Stomach (tissue), 4 donors: ENCODE results near the gene HS6ST3.

Experiments
- EP300 ChIP-seq: sonication (generic); formaldehyde crosslinking; IDR thresholded peaks from one replicate; pipeline ENCODE4 v1.6.1; 2017; ENCODE audit warnings: antibody characterized with exemption
- POLR2A ChIP-seq, 4 donors: fragments of 450-650 bp; IDR thresholded peaks; one replicate each; pipeline ENCODE4 v1.6.1; 2016; ENCODE audit warnings: antibody characterized with exemption in 4 of 4, control low read depth in 2 of 4, mild to moderate bottlenecking in 1 of 4, moderate library complexity in 1 of 4
- POLR2AphosphoS5 ChIP-seq, 3 donors: sonication (generic); formaldehyde crosslinking; IDR thresholded peaks; one replicate each; pipeline ENCODE4 v1.6.1; 2016; ENCODE audit warnings: antibody characterized with exemption in 3 of 3
- TF ChIP-seq, protein P1 (sequence below), 7 experiments: fragments of 450-650 bp in 4 of 7; fragments of 200-600 bp in 3 of 7; sonication (generic) in 3 of 7; IDR thresholded peaks; one replicate each; pipeline ENCODE4 v1.5.1; 2016 to 2019; ENCODE audit warnings: antibody characterized with exemption in 7 of 7, control low read depth in 2 of 7, mild to moderate bottlenecking in 1 of 7

- TF ChIP-seq POLR2A (IDR thresholded peaks at IDR 0.05) (no peak), POLR2AphosphoS5 (IDR thresholded peaks at IDR 0.05) (no peak), EP300 (no peak)
- TF ChIP-seq, protein P1, sequence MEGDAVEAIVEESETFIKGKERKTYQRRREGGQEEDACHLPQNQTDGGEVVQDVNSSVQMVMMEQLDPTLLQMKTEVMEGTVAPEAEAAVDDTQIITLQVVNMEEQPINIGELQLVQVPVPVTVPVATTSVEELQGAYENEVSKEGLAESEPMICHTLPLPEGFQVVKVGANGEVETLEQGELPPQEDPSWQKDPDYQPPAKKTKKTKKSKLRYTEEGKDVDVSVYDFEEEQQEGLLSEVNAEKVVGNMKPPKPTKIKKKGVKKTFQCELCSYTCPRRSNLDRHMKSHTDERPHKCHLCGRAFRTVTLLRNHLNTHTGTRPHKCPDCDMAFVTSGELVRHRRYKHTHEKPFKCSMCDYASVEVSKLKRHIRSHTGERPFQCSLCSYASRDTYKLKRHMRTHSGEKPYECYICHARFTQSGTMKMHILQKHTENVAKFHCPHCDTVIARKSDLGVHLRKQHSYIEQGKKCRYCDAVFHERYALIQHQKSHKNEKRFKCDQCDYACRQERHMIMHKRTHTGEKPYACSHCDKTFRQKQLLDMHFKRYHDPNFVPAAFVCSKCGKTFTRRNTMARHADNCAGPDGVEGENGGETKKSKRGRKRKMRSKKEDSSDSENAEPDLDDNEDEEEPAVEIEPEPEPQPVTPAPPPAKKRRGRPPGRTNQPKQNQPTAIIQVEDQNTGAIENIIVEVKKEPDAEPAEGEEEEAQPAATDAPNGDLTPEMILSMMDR (IDR thresholded peaks at IDR 0.05) = no peak
Observed at GRCh38 chr13:96783057-96783456, 693.1 kb downstream of the HS6ST3 start.
